Mucosa of gallbladder (tissue), 1 donor: Measurements from ENCODE around the gene YEATS4. TPM values are rescaled to one million over a fixed set of nuclear protein-coding genes. Genes with fewer than 3 reads are reported as not detected.
A peak's percentile ranks its signal among the peaks of the same experiment; 100 is the strongest.
"Not testable (repeated sequence)": the region's sequence is repeated elsewhere in the genome, so short reads cannot be mapped to it uniquely, and the experiment has no call there.

Source experiments
- DNase-seq: peaks from one replicate; pipeline ENCODE4 v3.0.0-alpha.2; 2020; ENCODE audit warnings: low spot score
- total RNA-seq: library from RNA; stranded (reverse); gene quantifications from one replicate; pipeline ENCODE4 v1.2.1, GENCODE V29; 2021
- donor health status: DM: no; HTN: no; CAD: no.

The YEATS4 gene
- total RNA-seq, result 12.7 TPM

DNA sequence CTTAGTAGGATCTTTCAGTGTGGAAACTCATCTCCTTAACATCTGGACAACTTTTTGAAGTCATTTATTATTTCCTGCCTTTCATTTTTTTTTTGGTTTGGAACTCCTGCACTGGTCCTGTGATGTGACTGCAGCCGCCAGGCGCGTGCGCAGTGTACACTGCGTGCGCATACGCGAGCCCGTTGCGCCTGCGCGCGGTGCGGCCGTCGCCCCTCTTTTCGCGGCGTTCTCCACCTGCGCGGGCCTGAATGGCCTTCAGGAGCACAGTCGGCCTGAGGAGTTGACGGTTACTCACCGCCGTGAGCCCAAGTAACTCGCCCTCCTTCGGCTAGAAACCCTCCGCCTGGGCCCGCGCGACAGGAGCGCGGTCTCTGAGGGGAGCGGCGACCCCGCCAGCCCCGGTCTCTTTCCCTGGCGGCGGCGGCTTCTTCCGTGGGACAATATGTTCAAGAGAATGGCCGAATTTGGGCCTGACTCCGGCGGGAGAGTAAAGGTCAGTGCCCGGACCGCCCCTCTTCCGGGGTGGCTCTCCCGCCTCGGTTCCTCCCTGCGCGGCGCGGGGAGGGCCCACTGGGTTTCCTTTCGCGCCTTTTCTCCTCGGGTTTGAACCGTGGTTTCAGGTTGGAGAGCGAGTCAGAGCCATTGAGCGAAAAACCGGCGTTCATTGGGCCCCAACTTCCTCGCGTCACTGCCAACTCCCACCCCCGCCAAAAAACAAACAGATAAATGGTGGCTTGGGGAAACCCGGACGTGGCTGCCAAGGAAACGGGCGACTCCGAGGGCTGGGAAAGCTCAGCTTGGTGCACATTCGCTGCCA, at the start of gene YEATS4:
Gene YEATS4 (plus strand): TSS at position 213 of the 817 bp plus-strand sequence. CDS start 230 bp downstream, at position 443.
- peak; percentile 87 for DNase-seq

GRCh38 chr12:69313209-69313608, 46.3 kb upstream of the YEATS4 start:
- no peak for DNase-seq

GRCh38 chr12:69316784-69317183, 42.8 kb upstream of the YEATS4 start:
- not testable (repeated sequence) for DNase-seq

DNA sequence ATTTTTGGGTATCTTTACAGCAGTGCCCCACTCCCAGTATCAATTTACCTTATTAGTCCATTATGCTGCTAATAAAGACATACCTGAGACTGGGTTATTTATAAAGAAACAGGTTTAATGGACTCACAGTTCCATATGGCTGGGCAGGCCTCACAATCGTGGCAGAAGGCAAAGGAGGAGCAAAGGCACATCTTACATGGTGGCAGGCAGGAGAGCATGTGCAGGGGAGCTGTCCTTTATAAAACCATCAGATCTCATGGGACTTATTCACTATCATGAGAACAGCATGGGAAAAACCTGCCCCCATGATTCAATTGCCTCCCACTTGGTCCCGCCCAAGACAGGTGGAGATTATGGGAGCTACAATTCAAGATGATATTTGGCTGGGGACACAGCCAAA, 42.3 kb upstream of the YEATS4 start:
- not testable (repeated sequence) for DNase-seq

DNA sequence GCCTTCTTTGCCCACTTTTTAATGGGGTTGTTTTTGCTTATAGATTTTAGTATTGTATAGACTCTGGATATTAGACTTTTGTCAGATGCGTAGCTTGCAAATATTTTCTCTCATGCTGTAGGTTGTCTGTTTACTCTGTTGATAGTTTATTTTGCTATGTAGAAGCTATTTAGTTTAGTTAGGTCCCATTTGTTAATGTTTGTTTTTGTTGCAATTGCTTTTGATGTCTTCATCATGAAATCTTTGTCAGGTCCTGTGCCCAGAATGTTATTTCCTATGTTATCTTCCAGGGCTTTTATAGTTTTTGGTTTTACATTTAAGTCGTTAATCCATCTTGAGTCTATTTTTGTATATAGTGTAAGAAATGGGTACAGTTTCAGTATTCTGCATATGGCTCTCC, 41.3 kb upstream of the YEATS4 start:
- no peak for DNase-seq

GRCh38 chr12:69321351-69321750, 38.2 kb upstream of the YEATS4 start:
- no peak for DNase-seq

GRCh38 chr12:69324797-69325466, 34.6 kb upstream of the YEATS4 start:
- no peak for DNase-seq

GRCh38 chr12:69328426-69328825, 31.1 kb upstream of the YEATS4 start:
- DNase-seq, result no peak

DNA sequence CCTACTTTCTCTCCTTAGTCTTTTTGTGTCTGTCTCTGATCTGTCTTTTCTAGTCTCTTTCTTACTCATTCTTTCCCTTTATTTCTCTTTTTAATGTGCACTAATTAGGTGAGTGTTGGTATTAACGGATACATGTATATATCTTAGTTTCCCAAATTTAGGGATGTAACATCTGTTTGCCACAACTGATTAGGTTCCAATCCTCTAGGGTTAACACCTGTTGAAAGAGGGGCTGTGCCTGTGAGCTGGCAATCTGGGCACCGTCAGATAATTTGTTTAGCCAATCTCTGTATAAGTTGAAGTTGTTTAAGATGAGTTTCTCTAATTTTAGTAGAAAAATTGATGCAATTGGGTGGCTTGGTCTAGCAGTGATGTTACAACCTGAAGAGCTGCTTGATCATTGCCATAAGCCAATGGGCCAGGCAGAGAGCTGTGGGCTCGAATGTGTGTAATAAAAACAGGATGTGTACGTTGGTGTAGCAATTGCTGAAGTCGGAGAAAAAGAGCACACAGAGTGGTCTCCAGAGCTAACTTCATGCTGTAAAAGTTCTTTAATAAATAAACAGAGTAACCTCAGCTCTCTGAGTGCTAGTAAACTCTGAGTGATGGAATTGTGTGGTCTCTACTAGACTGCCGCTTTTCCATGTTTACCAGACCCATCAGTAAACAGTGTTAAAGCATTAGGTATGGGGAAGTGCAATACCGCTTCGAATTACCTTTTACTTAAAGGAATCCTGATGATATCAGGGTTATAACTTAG, 29.7 kb upstream of the YEATS4 start:
- no peak for DNase-seq

GRCh38 chr12:69330475-69331473, 28.8 kb upstream of the YEATS4 start:
- peak; percentile 67 for DNase-seq

GRCh38 chr12:69331519-69331908, 28.0 kb upstream of the YEATS4 start:
- no peak for DNase-seq

GRCh38 chr12:69331909-69332684, 27.4 kb upstream of the YEATS4 start:
- no peak for DNase-seq

DNA sequence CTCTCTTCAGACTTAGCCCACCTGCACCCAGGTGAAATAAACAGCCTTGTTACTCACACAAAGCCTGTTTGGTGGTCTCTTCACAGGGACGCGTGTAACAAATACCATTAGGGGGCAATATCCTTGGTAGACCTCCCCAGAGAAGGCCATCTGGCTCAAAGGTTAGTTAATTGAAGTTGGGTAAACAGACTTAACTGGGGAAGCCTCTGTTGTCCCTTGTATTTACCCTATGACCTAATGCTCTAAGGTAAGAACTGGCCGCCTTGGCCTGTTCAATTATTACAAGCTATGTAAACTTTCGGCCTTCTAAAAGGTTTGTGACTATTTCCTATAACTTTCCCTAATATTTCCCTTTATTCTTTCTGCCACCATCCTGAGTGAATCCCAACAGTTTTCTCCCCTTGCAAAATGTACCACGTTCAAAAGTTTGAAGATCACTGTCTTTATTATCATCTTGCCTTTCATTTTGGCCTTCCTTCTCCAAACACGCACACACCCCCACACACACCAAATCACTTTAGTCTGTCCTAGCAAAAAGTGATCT, 26.7 kb upstream of the YEATS4 start:
- DNase-seq, result peak; percentile 42

- DNase-seq, result no peak
These were observed 25.4 kb upstream of the YEATS4 start for GRCh38 chr12:69334158-69334557.

DNA sequence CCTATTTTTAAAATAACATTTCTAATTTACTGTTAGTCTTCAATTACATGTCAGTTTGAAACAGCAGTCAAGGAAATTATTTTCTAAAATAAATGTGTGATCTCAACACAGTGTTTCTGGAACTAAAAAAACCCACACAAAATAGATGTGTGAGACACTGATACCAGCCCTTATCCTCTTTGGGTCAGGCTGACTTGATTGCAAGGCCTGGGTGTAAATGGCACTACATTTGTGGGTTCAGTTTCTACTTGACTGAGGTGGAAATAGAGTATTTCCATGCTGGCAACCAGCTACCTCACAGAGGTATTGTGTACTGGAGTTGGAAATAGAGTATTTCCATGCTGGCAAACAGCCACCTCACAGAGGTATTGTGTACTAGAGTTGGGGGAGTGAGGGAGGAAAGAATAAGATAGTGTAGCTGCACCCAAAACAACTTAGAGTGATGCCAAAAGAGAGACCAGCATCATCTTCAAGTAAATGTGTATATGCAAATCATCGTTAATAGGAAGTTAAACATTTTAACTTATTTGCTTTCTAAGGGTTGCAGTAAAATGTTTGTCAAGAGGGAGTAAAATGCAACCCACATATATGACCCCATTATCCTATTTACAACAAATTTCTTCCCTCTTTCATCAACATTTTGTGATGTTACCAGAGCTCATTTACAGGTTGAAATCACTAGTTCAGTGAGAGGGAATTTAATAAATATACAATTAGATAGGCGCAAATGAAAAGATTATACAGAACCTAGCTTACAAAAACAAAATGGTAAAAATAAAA, 22.0 kb upstream of the YEATS4 start:
- DNase-seq, result no peak

DNA sequence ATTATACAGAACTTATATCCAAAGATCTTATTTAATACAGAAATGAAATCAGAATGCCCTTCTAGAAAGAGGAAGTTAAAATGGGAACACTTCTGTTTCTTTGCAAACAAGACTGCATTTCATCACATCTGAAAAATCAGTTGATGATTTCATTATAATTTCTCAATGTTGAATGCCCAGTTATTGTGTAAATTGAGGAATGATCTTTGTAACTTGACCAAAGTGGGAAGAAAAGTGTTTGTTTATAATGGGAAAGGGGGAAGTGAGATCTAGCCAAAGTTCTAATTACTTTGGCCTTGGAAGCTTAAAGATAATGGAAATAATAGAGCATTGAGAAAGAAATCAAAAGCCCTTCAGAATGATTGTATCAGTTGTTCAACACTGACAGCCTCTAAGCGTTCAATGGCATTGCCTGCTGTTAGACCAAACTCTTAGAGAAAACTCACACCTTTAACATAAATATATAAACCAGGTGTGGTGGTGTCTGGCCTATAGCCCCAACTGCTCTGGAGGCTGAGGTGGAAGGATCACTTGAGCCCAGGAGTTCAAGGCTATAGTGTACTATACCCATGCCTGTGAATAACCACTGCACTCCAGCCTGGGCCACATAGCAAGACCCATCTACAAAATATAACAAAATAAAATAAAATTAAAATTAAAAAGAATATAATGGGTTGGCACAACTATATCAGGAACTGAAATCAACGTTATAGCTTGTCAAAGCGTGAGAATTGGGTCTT, 21.3 kb upstream of the YEATS4 start:
- no peak for DNase-seq

DNA sequence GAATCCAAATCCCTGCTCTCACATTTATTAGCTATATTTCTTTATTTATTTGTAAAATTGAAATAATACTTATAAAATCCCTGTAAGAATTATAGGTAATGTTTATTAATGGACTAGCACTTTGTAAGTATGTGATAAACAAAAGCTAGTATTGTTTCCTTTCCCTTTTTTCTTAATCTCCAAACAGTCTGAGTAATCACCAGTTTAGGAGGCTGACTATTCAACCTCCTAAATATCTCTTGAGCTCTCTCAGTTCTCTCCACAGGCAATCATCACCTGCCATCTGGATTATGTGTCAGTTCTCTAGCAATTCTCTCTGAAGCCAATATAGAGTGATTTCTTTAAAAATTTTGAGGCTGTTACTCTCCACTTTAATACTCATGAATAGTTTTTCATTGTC, 20.6 kb upstream of the YEATS4 start:
- DNase-seq, result no peak

DNA sequence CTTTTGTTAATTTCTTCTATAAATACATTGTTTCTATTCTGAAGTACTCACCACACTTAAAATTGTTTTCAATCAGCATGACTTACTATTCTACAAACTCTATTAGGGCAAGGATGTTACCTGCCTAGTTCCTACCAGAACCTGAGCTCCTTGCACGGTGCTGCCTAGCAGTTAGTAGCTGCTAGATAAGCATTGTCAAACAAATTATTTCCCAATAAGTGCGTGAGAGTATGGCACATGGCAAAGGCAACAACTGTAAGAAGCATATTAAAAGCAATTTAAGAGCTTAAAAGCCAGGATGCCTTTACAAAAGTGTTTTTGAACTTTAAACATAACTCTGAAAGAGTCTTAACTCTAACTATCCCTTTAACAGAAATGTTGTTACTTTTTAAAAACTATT, 19.5 kb upstream of the YEATS4 start:
- DNase-seq, result no peak

DNA sequence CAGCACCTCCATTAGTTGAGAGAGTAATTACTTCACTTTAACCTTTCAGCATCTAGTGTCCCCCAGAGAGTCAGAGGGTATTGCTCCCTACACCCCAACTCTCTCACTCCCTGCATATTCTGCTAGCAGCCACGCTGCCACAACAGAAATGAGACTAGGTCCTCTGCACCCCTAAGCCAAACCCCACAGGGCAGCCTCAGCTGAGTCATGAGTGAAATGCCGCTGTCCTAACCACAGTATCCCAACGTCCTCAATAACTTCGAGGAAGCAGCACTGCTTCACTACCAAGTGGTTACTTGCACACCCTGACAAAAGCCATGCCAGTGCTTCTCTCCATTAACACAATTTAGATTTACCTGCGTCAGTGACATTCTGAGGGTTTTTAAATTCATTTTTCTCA, 18.2 kb upstream of the YEATS4 start:
- DNase-seq, result no peak
